HUES64 (cell line): ENCODE results near the gene SLCO4A1.
"Not testable (repeated sequence)": the region's sequence is repeated elsewhere in the genome, so short reads cannot be mapped to it uniquely, and the experiment has no call there.

ENCODE experiments used
- H3K27ac ChIP-seq: 2 replicates; pipeline ENCODE4 v1.7.0; 2013; ENCODE audit warnings: low read depth, low read length, inconsistent platforms
- H3K27me3 ChIP-seq: 2 replicates; pipeline ENCODE4 v1.6.1; 2013; ENCODE audit warnings: mild to moderate bottlenecking, low read length; ENCODE audit not compliant: insufficient read depth
- H3K36me3 ChIP-seq: 2 replicates; pipeline ENCODE4 v1.6.1; 2013; ENCODE audit warnings: mild to moderate bottlenecking, low read length; ENCODE audit not compliant: insufficient read depth
- H3K4me1 ChIP-seq: 2 replicates; pipeline ENCODE4 v1.6.1; 2013; ENCODE audit warnings: mild to moderate bottlenecking, low read length, moderate library complexity; ENCODE audit not compliant: insufficient read depth
- H3K4me3 ChIP-seq: 2 replicates; pipeline ENCODE4 v1.5.1; 2013; ENCODE audit warnings: mild to moderate bottlenecking, low read length, moderate library complexity
- H3K9ac ChIP-seq: 2 replicates; pipeline ENCODE4 v1.6.1; 2013; ENCODE audit warnings: mild to moderate bottlenecking, low read depth, low read length
- H3K9me3 ChIP-seq: 2 replicates; pipeline ENCODE4 v1.6.1; 2013; ENCODE audit warnings: low read depth, low read length; ENCODE audit not compliant: insufficient read depth
- WGBS: fragments of 150-250, 120-280 bp; methylation state at CpG from one replicate; pipeline ENCODE4 v1.1.7; 2013; ENCODE audit warnings: missing lambda C conversion rate; 5-methylcytosine and 5-hydroxymethylcytosine counted together

SLCO4A1 gene

GRCh38 chr20:62675156-62675876 lies 33.0 kb downstream of the SLCO4A1 start:
- Histone ChIP-seq H3K36me3 (no peaks in the 10 kb centered on the region), H3K27ac (no peak overlapping the region), H3K9ac (no peak overlapping the region; the same call in 1 of the 2 replicates), H3K27me3 (no peaks in the 10 kb centered on the region), H3K4me3 (no peak overlapping the region), H3K9me3 (peaks cover 3% of the 10 kb centered on the region; the same call in 1 of the 2 replicates), H3K4me1 (no peaks in the 10 kb centered on the region)
- WGBS, result 92% methylated on average over 25 of the region's 25 CpGs

- H3K9me3 ChIP-seq, result peaks cover 5% of the 10 kb centered on the region; the same call in 1 of the 2 replicates
- no peak overlapping the region; the same call in 1 of the 2 replicates for H3K9ac ChIP-seq
- H3K27ac ChIP-seq, result no peak overlapping the region
- H3K27me3 ChIP-seq, result no peaks in the 10 kb centered on the region
- H3K36me3 ChIP-seq, result no peaks in the 10 kb centered on the region
- 93% methylated on average over 14 of the region's 14 CpGs for WGBS
- no peak overlapping the region for H3K4me3 ChIP-seq
- H3K4me1 ChIP-seq, result no peaks in the 10 kb centered on the region
Measured at GRCh38 chr20:62675877-62676260, 33.6 kb downstream of the SLCO4A1 start.

GRCh38 chr20:62676976-62677375 lies 34.7 kb downstream of the SLCO4A1 start:
- no peak overlapping the region for H3K4me3 ChIP-seq
- no peaks in the 10 kb centered on the region for H3K36me3 ChIP-seq
- no peak overlapping the region for H3K27ac ChIP-seq
- H3K9me3 ChIP-seq, result peaks cover 5% of the 10 kb centered on the region; the same call in 1 of the 2 replicates
- H3K4me1 ChIP-seq, result no peaks in the 10 kb centered on the region
- H3K27me3 ChIP-seq, result no peaks in the 10 kb centered on the region
- 97% methylated on average over 9 of the region's 9 CpGs for WGBS
- no peak overlapping the region for H3K9ac ChIP-seq

- WGBS, result 89% methylated on average over 10 of the region's 10 CpGs
- Histone ChIP-seq H3K9me3 (peaks cover 5% of the 10 kb centered on the region; the same call in 1 of the 2 replicates), H3K36me3 (no peaks in the 10 kb centered on the region), H3K4me1 (no peaks in the 10 kb centered on the region), H3K27me3 (no peaks in the 10 kb centered on the region), H3K9ac (no peak overlapping the region), H3K4me3 (no peak overlapping the region), H3K27ac (no peak overlapping the region)
Measured at GRCh38 chr20:62677678-62678077, 35.4 kb downstream of the SLCO4A1 start.

- H3K4me1 ChIP-seq, result no peaks in the 10 kb centered on the region
- H3K36me3 ChIP-seq, result no peaks in the 10 kb centered on the region
- 86% methylated on average over 9 of the region's 9 CpGs for WGBS
- H3K9ac ChIP-seq, result no peak overlapping the region
- H3K4me3 ChIP-seq, result no peak overlapping the region
- no peaks in the 10 kb centered on the region for H3K27me3 ChIP-seq
- peaks cover 5% of the 10 kb centered on the region; the same call in 1 of the 2 replicates for H3K9me3 ChIP-seq
- H3K27ac ChIP-seq, result no peak overlapping the region
Measured at GRCh38 chr20:62678553-62678952, 36.2 kb downstream of the SLCO4A1 start.

GRCh38 chr20:62679978-62680589 lies 37.8 kb downstream of the SLCO4A1 start:
- no peak overlapping the region for H3K4me3 ChIP-seq
- no peak overlapping the region for H3K9ac ChIP-seq
- H3K36me3 ChIP-seq, result no peaks in the 10 kb centered on the region
- H3K27ac ChIP-seq, result no peak overlapping the region
- H3K4me1 ChIP-seq, result no peaks in the 10 kb centered on the region
- H3K27me3 ChIP-seq, result no peaks in the 10 kb centered on the region
- H3K9me3 ChIP-seq, result peaks cover 5% of the 10 kb centered on the region; the same call in 1 of the 2 replicates
- 91% methylated on average over 10 of the region's 11 CpGs for WGBS

GRCh38 chr20:62682912-62683517 lies 40.7 kb downstream of the SLCO4A1 start:
- Histone ChIP-seq H3K36me3 (no peaks in the 10 kb centered on the region), H3K27ac (no peak overlapping the region), H3K4me1 (peaks cover 6% of the 10 kb centered on the region; the same call in 1 of the 2 replicates), H3K4me3 (no peak overlapping the region), H3K9ac (no peak overlapping the region), H3K9me3 (peaks cover 5% of the 10 kb centered on the region; the same call in 1 of the 2 replicates), H3K27me3 (no peaks in the 10 kb centered on the region)
- WGBS, result 92% methylated on average over 30 of the region's 30 CpGs

GRCh38 chr20:62683660-62684322 lies 41.5 kb downstream of the SLCO4A1 start:
- H3K9ac ChIP-seq, result not testable (repeated sequence)

GRCh38 chr20:62684981-62685380 lies 42.7 kb downstream of the SLCO4A1 start:
- peaks cover 10% of the 10 kb centered on the region; the same call in 1 of the 2 replicates for H3K4me1 ChIP-seq
- H3K4me3 ChIP-seq, result no peak overlapping the region
- H3K9ac ChIP-seq, result no peak overlapping the region
- H3K9me3 ChIP-seq, result peaks cover 5% of the 10 kb centered on the region; the same call in 1 of the 2 replicates
- no peaks in the 10 kb centered on the region for H3K27me3 ChIP-seq
- no peak overlapping the region for H3K27ac ChIP-seq
- H3K36me3 ChIP-seq, result no peaks in the 10 kb centered on the region
- 89% methylated on average over 8 of the region's 12 CpGs for WGBS

More at GRCh38 chr20:62683660-62684322, 41.5 kb downstream of the SLCO4A1 start:
- 95% methylated on average over 34 of the region's 52 CpGs for WGBS
- not testable (repeated sequence) for H3K4me3 ChIP-seq, H3K36me3 ChIP-seq, H3K4me1 ChIP-seq, H3K27ac ChIP-seq, H3K9me3 ChIP-seq, H3K27me3 ChIP-seq

- no peak overlapping the region for H3K4me3 ChIP-seq
- WGBS, result 32% methylated on average over 26 of the region's 27 CpGs
- H3K4me1 ChIP-seq, result peaks cover 10% of the 10 kb centered on the region; the same call in 1 of the 2 replicates
- no peaks in the 10 kb centered on the region for H3K36me3 ChIP-seq
- no peaks in the 10 kb centered on the region for H3K27me3 ChIP-seq
- no peak overlapping the region for H3K27ac ChIP-seq
- H3K9ac ChIP-seq, result no peak overlapping the region
- H3K9me3 ChIP-seq, result no peaks in the 10 kb centered on the region
Measured at GRCh38 chr20:62685781-62686555, 43.7 kb downstream of the SLCO4A1 start.
